Upper lobe of right lung (tissue), 1 donor: ENCODE results near the gene NDUFAF7. TPM values are rescaled to one million over a fixed set of nuclear protein-coding genes. Genes with fewer than 3 reads are reported as not detected.

Source experiments
- ATAC-seq: fragments of 200-7000 bp; cut with Tn5 transposase; one replicate; pipeline ENCODE4 v1.9.1; 2020; ENCODE audit warnings: mild to moderate bottlenecking, moderate library complexity
- DNase-seq: peaks from one replicate; pipeline ENCODE4 v3.0.0-alpha.2; 2020
- H3K27ac ChIP-seq: fragments of 200-600 bp; one replicate; pipeline ENCODE4 v1.8.0; 2022
- H3K27me3 ChIP-seq: fragments of 200-600 bp; one replicate; pipeline ENCODE4 v1.8.0; 2022; ENCODE audit warnings: mild to moderate bottlenecking
- H3K36me3 ChIP-seq: fragments of 200-600 bp; one replicate; pipeline ENCODE4 v1.8.0; 2022
- H3K4me1 ChIP-seq: fragments of 200-600 bp; one replicate; pipeline ENCODE4 v1.8.0; 2022
- H3K4me3 ChIP-seq: fragments of 200-600 bp; one replicate; pipeline ENCODE4 v1.8.0; 2022; ENCODE audit warnings: mild to moderate bottlenecking
- H3K9me3 ChIP-seq: fragments of 200-600 bp; one replicate; pipeline ENCODE4 v1.8.0; 2022
- intact Hi-C: fragments of 100-400 bp; cut with DNase I; formaldehyde crosslinking; loops from one replicate; pipeline ENCODE4 v1.11.0; 2022
- total RNA-seq: library from RNA; stranded (reverse); fragmentation: NEBNext Ultra II Directional; extraction: Animal tissue kit (Norgen Biotek cat#: 25700); gene quantifications from one replicate; pipeline ENCODE4 v1.2.1, GENCODE V29; 2021
- TF ChIP-seq, protein P1 (sequence below): fragments of 200-600 bp; IDR thresholded peaks from one replicate; pipeline ENCODE4 v1.8.0; 2022; ENCODE audit warnings: antibody characterized with exemption
- donor health status: DM: no; HTN: yes; CAD: no; lungs with severe emphysema.

The NDUFAF7 gene
- total RNA-seq, 1 donor from 2014 or later, result 16.7 TPM

DNA sequence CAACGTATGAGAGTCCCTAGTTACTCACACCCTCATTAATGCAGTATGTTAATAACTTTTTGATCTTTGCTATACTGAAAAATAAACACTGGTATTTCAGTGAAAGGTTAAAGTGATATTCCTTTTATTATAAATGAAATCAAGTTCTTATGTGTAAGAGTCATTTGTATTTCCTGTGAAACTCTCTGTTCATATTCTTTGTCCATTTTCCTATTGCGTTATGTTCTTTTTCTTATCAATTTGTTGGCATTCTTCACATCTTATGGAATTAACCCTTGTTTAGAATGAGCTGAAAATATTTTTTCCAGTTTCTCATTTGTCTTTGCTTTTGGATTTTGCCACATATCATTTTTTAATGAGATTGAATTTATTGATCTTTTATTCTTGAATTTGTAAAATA, 44.8 kb downstream of the NDUFAF7 start:
- Histone ChIP-seq H3K36me3 (peaks cover 89% of the 10 kb centered on the region), H3K4me3 (no peak overlapping the region), H3K9me3 (no peaks in the 10 kb centered on the region), H3K27ac (no peak overlapping the region), H3K4me1 (no peaks in the 10 kb centered on the region), H3K27me3 (no peaks in the 10 kb centered on the region)
- TF ChIP-seq, protein P1, sequence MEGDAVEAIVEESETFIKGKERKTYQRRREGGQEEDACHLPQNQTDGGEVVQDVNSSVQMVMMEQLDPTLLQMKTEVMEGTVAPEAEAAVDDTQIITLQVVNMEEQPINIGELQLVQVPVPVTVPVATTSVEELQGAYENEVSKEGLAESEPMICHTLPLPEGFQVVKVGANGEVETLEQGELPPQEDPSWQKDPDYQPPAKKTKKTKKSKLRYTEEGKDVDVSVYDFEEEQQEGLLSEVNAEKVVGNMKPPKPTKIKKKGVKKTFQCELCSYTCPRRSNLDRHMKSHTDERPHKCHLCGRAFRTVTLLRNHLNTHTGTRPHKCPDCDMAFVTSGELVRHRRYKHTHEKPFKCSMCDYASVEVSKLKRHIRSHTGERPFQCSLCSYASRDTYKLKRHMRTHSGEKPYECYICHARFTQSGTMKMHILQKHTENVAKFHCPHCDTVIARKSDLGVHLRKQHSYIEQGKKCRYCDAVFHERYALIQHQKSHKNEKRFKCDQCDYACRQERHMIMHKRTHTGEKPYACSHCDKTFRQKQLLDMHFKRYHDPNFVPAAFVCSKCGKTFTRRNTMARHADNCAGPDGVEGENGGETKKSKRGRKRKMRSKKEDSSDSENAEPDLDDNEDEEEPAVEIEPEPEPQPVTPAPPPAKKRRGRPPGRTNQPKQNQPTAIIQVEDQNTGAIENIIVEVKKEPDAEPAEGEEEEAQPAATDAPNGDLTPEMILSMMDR, result no peak
- DNase-seq (no peak), ATAC-seq (no peak)
- intact Hi-C loops, result no loop called here

DNA sequence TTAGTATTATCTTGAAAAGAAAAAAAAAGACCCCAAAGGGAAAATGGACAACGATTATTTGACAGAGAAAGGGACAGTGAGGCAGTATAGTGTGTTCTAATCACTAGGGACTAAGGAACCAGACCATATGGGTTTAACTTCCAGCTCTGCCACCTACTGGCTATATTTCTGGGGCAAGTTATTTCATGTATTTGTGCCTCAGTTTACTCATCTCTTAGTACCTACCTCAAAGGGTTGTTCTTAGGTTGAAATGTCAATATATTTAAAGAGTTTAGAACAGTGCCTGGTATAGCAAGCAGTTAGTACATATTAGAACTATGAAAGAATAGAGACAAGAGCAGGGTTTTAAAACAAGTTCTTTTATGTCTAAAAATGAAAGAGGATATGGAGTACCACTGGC, 50.5 kb downstream of the NDUFAF7 start:
- DNase-seq, result no peak
- H3K9me3 ChIP-seq, result no peaks in the 10 kb centered on the region
- H3K27me3 ChIP-seq, result no peaks in the 10 kb centered on the region
- TF ChIP-seq, protein P1, result no peak
- no peak overlapping the region for H3K4me3 ChIP-seq
- H3K36me3 ChIP-seq, result peaks cover 74% of the 10 kb centered on the region
- intact Hi-C loops, result no loop called here
- no peak for ATAC-seq
- no peaks in the 10 kb centered on the region for H3K4me1 ChIP-seq
- no peak overlapping the region for H3K27ac ChIP-seq

DNA sequence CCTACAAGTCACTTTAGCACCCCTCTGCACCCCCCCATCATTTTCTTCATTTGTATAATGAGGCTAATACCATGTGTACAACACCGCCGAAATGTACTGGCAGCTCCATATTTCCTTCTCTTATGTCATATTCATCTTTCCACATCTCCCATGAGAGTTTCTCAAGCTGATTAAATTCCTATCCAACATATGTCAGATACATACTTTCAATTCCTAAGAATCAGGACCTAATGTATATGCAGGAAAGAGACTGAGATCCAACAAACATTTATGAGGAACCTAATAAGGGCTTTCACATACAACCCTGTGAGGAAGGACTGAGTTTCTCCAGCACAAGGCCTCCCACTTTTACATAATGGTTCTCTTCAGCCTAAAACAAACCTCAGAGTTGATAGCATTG, 51.3 kb downstream of the NDUFAF7 start:
- Histone ChIP-seq H3K27ac (no peak overlapping the region), H3K4me3 (no peak overlapping the region), H3K4me1 (no peaks in the 10 kb centered on the region), H3K36me3 (peaks cover 67% of the 10 kb centered on the region), H3K27me3 (no peaks in the 10 kb centered on the region), H3K9me3 (no peaks in the 10 kb centered on the region)
- intact Hi-C loops, result no loop called here
- DNase-seq (no peak), ATAC-seq (no peak)
- TF ChIP-seq, protein P1, result no peak

DNA sequence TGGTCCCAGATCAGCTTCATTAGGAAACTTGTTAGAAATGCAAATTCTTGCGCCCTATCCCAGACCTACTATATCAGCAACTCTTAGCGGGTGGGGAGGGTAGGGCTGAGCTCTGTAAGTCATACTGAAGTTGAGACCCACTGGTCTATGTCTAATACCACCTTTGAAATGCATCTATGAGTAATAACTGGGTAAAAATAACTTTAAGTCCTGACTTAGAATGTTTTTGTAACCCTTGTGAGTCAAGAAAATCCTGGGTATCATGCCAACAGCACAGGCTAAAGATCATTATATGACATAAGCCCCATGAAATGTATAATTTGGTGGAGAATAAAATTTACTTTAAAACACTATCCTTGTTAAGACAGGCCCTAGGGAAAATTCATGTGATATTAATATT, 51.7 kb downstream of the NDUFAF7 start:
- Histone ChIP-seq H3K27me3 (no peaks in the 10 kb centered on the region), H3K4me1 (no peaks in the 10 kb centered on the region), H3K27ac (no peak overlapping the region), H3K4me3 (no peak overlapping the region), H3K9me3 (no peaks in the 10 kb centered on the region), H3K36me3 (peaks cover 65% of the 10 kb centered on the region)
- intact Hi-C loops, result no loop called here
- no peak for ATAC-seq
- no peak for DNase-seq
- TF ChIP-seq, protein P1, result no peak

DNA sequence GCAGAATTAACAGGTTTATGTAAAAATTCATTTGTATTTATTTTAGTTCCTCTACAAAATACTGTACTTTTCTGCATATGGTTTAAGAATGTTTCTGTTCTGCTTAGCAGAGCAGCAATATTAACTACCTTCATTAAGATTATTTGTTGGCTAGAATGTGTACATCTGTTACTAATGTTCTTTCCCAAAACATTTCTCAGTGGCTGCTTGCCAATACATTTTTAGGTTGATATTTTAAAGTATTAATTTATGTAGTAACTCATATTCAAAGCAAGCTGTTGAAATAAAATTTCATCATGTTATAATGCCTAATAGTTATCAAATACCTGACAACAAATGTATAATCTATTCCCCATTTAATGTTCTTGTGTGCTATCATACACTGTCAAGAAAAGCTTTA, 52.9 kb downstream of the NDUFAF7 start:
- H3K36me3 ChIP-seq, result peaks cover 65% of the 10 kb centered on the region
- no peaks in the 10 kb centered on the region for H3K9me3 ChIP-seq
- DNase-seq (no peak), ATAC-seq (no peak)
- intact Hi-C loops, result no loop called here
- TF ChIP-seq, protein P1, result no peak
- H3K4me1 ChIP-seq, result no peaks in the 10 kb centered on the region
- no peak overlapping the region for H3K4me3 ChIP-seq
- no peaks in the 10 kb centered on the region for H3K27me3 ChIP-seq
- H3K27ac ChIP-seq, result no peak overlapping the region

DNA sequence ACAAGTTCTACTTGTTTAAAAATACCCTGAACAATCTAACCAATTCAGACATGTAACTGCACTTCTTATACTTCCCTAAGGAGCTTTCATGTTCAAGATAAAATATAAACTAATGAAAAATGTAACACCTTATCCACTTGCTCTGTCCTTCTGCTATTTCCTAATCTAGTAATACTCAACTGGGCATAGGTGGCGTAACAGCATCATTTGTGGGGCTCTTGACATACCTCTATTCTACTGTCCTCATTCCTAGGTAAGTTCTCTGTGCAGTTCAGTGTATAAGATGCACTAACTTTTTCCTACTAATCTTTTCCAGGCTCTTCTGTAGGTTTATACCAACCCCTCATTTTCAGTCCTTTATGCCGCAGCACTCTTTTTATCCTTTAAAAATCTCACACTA, 56.5 kb downstream of the NDUFAF7 start:
- intact Hi-C loops, result no loop called here
- Histone ChIP-seq H3K36me3 (peaks cover 54% of the 10 kb centered on the region), H3K4me1 (no peaks in the 10 kb centered on the region), H3K9me3 (no peaks in the 10 kb centered on the region), H3K27me3 (no peaks in the 10 kb centered on the region), H3K27ac (no peak overlapping the region), H3K4me3 (no peak overlapping the region)
- ATAC-seq (peak; percentile 74), DNase-seq (no peak)
- TF ChIP-seq, protein P1, result no peak
